Osteoblast (primary cell): Measurements from ENCODE around the gene PIEZO1. TPM values are rescaled to one million over a fixed set of nuclear protein-coding genes. Genes with fewer than 3 reads are reported as not detected.

Source experiments
- DNase-seq: peaks from one replicate; pipeline ENCODE4 v3.0.0; 2011; ENCODE audit warnings: low spot score, mixed read lengths; ENCODE audit not compliant: insufficient read length; ENCODE audit errors: missing footprints
- H2AFZ ChIP-seq: 2 replicates; pipeline ENCODE4 v1.6.0; 2011; ENCODE audit warnings: mild to moderate bottlenecking, low read length
- H3K27ac ChIP-seq: 2 replicates; pipeline ENCODE4 v1.5.1; 2011; ENCODE audit warnings: mild to moderate bottlenecking, low read depth, low read length, moderate library complexity
- H3K27me3 ChIP-seq: 2 replicates; pipeline ENCODE4 v1.6.0; 2012; ENCODE audit warnings: mild to moderate bottlenecking, control low read depth, inconsistent platforms, low read length, moderate library complexity; ENCODE audit not compliant: insufficient read depth
- H3K36me3 ChIP-seq: 2 replicates; pipeline ENCODE4 v1.5.1; 2011; ENCODE audit warnings: mild to moderate bottlenecking, low read length, control low read depth, moderate library complexity; ENCODE audit not compliant: insufficient read depth
- H3K4me1 ChIP-seq: 2 replicates; pipeline ENCODE4 v1.5.1; 2011; ENCODE audit warnings: mild to moderate bottlenecking, low read length, control low read depth, moderate library complexity; ENCODE audit not compliant: insufficient read depth
- H3K4me2 ChIP-seq: 2 replicates; pipeline ENCODE4 v1.6.0; 2011; ENCODE audit warnings: mild to moderate bottlenecking, low read length; ENCODE audit not compliant: insufficient read depth
- H3K4me3 ChIP-seq: fragments of 200-600 bp; sonication (generic); 3 replicates; pipeline ENCODE4 v1.5.1; 2012; ENCODE audit warnings: mild to moderate bottlenecking, low read length, inconsistent platforms; ENCODE audit not compliant: insufficient read depth
- H3K79me2 ChIP-seq: 2 replicates; pipeline ENCODE4 v1.6.0; 2012; ENCODE audit warnings: mild to moderate bottlenecking, low read length, control low read depth, inconsistent platforms; ENCODE audit not compliant: insufficient read depth
- H3K9me3 ChIP-seq: 2 replicates; pipeline ENCODE4 v1.5.1; 2011; ENCODE audit warnings: low read depth, low read length, control low read depth
- H4K20me1 ChIP-seq: 2 replicates; pipeline ENCODE4 v1.6.0; 2012; ENCODE audit warnings: mild to moderate bottlenecking, low read length, control low read depth; ENCODE audit not compliant: insufficient read depth
- CTCF ChIP-seq: IDR thresholded peaks from 2 replicates; pipeline ENCODE4 v1.5.1; 2011; ENCODE audit warnings: mild to moderate bottlenecking, low read depth, low read length, moderate library complexity; ENCODE audit errors: extremely low read depth
- total RNA-seq: library from RNA; depleted of rRNA; stranded (reverse); fragments of >200 nt; gene quantifications from 2 replicates; pipeline ENCODE4 v1.2.3, GENCODE V29; 2012

The PIEZO1 gene
- total RNA-seq, 1 donor: 207 TPM

- H3K4me2 ChIP-seq: no peak overlapping the region
- H3K27ac ChIP-seq: no peak overlapping the region
- peak; percentile 45 for TF ChIP-seq CTCF
- H4K20me1 ChIP-seq: peaks cover 64% of the 10 kb centered on the region
- no peaks in the 10 kb centered on the region for H3K27me3 ChIP-seq
- H2AFZ ChIP-seq: no peak overlapping the region
- peaks cover 92% of the 10 kb centered on the region for H3K79me2 ChIP-seq
- H3K36me3 ChIP-seq: peaks cover 4% of the 10 kb centered on the region
- DNase-seq: no peak
- H3K4me1 ChIP-seq: no peaks in the 10 kb centered on the region
- no peaks in the 10 kb centered on the region for H3K9me3 ChIP-seq
- H3K4me3 ChIP-seq: no peak overlapping the region
These were observed 37.3 kb downstream of the PIEZO1 start for GRCh38 chr16:88747588-88748301.

GRCh38 chr16:88746506-88746905, 38.5 kb downstream of the PIEZO1 start:
- no peak for DNase-seq
- peaks cover 88% of the 10 kb centered on the region for H3K79me2 ChIP-seq
- H3K27ac ChIP-seq: no peak overlapping the region
- peaks cover 56% of the 10 kb centered on the region for H4K20me1 ChIP-seq
- no peak for TF ChIP-seq CTCF
- H2AFZ ChIP-seq: no peak overlapping the region
- peaks cover 9% of the 10 kb centered on the region for H3K36me3 ChIP-seq
- no peaks in the 10 kb centered on the region for H3K4me1 ChIP-seq
- no peaks in the 10 kb centered on the region for H3K27me3 ChIP-seq
- H3K4me3 ChIP-seq: no peak overlapping the region
- H3K4me2 ChIP-seq: no peak overlapping the region
- no peaks in the 10 kb centered on the region for H3K9me3 ChIP-seq

- Histone ChIP-seq H3K9me3 (no peaks in the 10 kb centered on the region), H4K20me1 (peaks cover 49% of the 10 kb centered on the region), H3K4me3 (no peak overlapping the region), H3K27me3 (no peaks in the 10 kb centered on the region), H3K4me1 (no peaks in the 10 kb centered on the region), H3K27ac (no peak overlapping the region), H2AFZ (no peak overlapping the region), H3K79me2 (peaks cover 85% of the 10 kb centered on the region), H3K36me3 (peaks cover 19% of the 10 kb centered on the region), H3K4me2 (no peak overlapping the region)
- TF ChIP-seq CTCF: no peak
- DNase-seq: no peak
These were observed 40.2 kb downstream of the PIEZO1 start for GRCh38 chr16:88744577-88745521.
